Activated effector memory CD4-positive, alpha-beta T cell treated with Interleukin-2 at 50 U/mL for 16 hours (primary cell): ENCODE results near the gene EYS.

ENCODE experiments used
- DNase-seq: peaks from one replicate; pipeline ENCODE4 v3.0.0-alpha.2; 2020

Gene EYS

DNA sequence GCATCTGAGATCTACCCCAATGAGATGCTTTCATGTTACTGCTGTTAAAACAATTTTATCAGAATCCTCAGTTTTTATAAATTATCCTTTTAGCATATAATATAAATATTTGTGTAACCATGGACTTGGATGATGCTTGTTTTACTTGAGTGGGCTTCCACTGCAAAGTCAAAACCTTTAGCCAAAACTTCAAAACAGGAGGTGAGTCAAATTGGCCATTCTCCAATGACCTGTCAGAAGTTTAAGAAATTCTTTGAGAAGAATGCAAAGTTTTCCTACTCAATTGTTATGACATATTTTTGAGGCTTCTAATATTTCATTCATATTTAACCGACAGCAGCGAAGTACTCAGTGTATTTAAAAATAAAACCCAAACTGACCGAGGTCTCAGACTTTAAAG lies 507.9 kb downstream of the EYS start:
- DNase-seq: no peak

DNA sequence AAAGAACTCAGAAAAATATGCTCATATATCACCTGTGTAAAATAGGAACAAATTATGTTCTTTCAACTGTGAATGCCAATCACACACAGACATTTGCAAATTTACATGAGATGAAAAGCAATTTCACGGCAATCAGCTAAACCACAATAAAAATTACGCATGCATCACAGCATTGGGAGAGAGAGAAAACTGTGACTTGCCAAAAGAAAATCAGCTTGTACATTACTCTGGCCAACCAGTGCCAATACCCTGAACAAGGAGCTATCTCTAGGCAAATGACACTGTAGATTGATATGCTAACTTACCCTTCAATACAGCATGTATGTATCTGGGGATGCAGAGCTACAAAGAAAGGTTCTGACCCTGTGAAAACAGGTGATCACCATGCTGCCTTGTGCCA lies 515.6 kb downstream of the EYS start:
- no peak for DNase-seq

DNA sequence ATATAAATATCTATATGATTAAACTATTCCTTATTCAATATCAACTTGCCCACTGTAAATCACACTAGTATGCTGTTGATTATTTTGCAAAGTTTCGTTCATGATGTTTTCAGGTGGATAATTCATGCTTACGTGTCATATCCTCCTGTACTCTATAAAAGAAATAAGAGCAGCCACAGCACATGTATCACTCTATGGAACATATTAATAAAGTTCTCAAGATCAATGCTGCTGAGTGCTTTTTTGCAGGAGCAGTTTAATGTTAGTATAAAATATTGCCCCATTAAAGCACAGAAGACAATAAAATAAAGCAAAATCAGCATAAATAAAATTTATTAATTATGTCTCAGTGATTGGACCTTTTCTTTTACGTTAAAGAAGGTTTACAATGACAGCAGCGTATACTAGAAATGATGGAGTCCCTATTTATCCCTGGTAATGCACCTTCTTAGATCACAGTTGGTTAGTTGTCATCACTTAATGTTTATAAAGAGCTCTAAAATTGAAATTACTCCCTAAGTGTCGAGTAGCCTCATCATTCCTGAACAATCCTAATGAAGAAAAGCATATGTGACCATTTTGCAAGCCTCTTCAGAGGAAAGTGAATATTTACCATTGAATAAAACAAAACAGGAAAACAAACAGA lies 517.7 kb downstream of the EYS start:
- no peak for DNase-seq

DNA sequence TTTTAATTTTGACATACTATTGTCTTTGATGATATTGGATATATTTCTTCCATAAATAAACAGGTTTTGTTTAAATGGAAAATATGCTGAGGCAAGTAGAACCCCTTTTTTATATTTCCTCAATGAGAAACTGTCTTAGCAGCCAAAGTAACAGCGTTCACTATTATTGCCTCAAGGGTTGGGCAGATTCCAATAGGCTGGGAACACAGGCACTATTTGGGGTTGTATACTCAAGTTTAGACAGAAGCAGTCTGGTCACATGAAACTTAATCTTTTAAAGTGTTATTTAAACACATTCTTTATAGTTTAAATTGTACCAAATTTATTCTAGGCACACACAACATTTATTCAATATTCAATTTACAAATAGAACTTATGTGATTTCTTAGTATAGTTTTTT lies 520.2 kb downstream of the EYS start:
- DNase-seq: no peak

DNA sequence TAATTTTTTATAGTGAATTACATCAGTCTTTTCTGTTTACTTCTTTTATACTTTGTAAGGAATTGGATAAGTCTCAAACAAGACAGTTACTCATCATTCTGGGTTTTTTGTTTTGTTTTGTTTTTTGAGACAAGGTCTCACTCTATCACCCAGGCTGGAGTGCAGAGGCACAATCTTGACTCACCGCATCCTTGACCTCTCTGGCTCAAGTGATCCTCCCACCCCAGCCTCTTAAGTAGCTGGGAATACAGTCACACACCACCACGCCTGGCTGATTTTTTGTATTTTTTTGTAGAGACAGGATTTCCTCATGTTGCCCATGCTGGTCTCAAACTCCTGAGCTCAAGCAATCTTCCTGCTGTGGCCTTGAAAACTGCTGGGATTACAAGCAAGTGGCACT lies 524.3 kb downstream of the EYS start:
- no peak for DNase-seq

DNA sequence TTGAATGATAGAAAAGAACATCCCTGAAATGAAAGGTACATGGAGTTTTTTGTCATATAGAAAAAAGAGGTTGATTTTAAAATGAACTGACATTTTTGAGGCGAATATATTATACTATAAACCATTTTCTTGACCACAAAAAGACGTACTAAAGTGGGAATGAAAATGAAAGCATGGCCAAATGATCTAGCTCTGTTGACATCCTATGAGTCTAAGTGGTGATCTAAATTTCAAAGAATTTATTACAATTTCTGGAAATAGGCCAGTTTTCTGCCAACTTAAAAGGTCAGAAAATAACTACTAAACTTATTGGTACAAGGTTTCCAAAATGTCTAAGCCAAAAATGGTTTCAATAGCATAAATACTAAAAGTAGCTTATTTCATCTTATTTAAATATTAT lies 536.8 kb downstream of the EYS start:
- DNase-seq: no peak

DNA sequence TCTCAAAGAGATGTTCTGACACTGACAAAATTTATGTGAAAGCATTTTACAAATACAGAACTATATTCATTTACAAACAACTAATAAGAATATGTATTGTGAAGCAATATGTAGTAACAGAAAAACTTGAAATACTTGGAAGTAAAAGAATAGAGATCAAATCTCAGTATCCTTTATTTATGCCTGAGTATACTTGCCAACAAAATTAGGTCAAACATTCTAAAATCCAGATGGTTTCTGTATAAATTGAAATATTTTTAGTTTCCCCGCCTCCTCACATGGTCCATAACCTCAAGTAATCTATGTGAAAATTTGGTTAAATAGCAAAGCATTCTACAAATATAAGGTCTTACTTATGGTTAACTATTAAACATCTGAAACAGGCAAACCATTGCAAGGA lies 545.4 kb downstream of the EYS start:
- DNase-seq: no peak

DNA sequence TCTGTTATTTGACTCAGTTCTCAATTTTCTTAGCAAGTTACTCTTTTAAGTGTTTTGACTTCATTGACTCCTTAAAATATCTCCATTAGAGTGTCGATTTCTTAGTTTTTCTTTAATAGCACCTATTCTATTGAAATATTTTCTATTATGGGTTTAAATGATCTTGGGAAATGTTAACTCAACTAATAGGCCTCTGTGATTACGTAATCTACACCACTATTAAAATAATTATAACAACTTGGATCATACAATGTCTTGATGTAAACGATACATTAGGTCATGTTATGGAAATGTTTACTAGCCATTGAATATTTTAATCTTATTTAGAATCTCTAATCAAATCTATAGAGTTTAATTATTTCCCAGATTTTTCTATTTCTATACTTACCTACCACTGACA lies 550.0 kb downstream of the EYS start:
- no peak for DNase-seq

DNA sequence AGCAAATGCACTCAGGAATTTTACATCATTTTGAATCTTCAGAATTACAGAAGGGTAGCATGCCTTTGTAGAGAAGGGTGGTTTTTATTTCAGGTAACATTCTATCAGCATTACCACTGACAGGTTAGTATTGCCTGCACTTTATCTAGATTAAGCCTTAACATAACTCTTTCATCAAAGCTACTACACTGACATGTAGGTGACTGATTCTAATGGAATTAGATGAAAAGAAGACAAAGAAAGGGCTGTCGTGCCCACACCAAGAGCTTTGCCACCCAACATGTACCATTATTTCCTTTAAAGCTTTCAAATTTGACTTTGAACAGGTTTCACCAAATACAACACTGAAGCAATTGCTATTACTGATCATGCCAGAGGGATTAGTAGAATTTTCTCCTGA lies 551.9 kb downstream of the EYS start:
- DNase-seq: no peak

DNA sequence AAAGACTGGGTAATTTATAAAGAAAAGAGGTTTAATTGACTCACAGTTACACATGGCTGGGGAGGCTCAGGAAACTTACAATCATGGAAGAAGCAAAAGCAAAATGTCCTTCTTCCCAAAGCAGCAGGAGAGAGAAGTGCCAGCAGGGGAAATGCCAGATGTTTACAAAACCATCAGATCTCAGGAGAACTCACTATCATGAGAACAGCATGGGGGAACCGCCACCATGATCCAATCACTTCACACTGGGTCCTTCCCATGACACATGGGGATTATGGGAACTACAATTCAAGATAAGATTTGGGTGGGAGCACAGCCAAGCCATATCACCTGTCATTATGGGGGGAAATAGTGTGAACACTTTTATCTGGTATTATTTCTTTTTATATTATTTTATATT lies 557.2 kb downstream of the EYS start:
- DNase-seq: no peak

DNA sequence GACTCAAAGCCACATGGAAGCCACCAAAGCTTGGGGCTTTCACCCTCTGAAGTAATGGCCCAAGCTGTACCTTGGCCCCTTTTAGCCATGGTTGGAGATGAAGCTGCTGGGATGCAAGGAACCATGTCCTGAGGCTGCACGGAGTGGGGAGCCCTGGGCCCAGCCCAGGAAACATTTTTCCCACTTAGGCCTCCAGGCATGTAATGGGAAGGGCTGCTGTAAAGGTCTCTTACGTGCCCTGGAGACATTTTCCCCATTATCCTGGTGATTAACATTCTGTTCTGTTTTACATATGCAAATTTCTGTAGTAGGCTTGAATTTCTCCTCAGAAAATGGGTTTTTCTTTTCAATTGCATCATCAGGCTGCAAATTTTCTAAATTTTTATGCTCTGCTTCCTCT lies 558.2 kb downstream of the EYS start:
- no peak for DNase-seq

DNA sequence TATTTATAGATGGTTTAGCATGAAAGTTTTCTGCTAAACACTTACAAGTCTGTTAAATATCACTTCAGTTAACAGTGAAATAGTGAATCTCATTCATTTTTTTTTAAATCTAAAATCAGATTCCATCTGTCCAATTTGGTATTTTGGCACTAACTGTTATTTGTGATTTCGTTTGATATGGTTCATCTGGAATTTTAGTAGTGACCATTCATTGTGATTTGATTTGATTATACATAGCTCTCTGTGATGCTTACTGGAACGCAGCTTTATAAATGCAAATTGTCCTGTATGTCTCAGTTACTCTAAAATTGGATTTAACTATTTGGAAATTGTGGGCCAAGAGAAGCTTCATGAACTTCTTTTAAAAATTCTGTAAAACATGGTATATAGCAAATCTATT lies 571.5 kb downstream of the EYS start:
- DNase-seq: no peak

DNA sequence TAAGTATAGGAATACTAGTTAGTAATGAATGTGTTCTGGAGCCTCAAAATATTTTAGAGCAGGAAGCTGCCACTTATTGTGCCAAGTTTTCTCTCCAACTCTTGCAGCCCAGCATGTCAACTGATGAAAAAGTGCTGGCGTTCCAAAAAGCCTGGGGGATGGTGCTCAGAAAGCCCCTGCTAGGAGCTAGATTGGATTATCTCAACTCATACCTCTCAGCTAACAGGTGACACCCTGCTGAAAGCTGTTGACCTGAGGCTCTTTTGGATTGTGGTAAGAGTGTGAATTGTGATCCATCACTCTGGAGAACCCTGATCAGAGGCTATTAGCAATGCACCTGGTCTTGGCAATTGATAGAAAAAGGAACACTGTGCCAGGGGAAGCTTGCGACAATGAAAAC lies 580.4 kb downstream of the EYS start:
- DNase-seq: no peak

DNA sequence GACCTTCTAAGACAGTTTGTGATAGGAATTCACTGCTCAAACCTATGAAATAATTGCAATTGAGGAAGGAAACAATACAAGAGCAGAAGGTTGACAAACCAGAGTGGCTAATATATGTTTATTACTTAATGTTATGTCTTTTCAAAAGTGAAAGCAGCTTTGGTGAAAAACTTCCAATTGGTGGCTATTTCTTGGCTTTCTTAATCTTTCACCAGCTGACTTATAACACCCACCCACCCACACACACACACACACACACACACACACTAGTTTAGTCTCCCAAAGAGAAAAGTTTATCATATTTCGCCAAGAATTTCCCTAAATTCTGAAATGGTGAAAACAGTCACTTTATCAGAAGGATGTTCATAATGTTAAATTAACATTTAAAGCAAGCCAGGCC lies 583.5 kb downstream of the EYS start:
- DNase-seq: no peak

DNA sequence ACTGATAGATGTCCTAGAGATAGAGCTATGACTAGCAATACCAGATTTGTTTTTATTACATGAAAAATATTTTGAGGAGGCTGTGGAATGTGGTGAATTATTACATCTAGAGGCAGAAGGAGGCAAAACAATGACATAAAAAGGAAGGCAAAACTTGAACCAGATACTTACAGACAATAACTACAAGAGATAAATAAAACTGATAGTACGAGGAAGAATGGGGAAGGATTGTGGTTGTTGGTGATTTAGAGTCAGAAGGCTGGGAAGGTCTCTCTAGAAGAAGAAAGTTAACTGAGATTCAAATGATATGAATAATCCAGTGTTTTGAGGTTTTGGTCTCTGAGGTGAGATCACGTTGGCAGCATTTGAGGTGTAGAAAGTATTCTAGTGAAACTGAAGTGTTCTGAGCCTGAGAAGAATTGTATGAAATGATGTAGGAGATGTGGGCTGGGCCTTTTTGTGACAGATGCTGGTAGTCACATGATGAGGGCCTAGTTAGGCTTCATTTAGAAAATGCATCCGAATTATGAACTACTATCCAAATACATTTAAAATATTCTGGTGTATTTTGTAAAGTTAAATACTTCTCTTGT lies 589.1 kb downstream of the EYS start:
- DNase-seq: no peak

DNA sequence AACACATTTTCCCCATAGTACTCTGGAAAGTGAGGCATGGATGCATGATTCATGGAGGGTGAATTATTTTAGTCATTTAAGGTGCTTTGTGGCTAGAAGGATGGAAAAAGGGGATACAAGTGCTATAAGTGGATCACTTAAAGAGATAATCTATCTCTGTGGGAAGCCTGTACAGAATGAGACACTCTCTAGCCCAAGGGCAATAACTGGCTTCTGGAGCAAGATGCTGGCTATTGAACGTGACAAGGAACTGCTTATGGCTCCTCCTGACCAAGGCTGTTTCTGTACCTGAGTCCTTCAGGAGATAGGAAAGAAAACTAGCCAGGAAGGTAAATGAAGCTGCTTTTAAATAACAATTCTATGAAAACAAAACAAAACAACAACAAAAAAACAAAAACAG lies 590.7 kb downstream of the EYS start:
- DNase-seq: no peak

DNA sequence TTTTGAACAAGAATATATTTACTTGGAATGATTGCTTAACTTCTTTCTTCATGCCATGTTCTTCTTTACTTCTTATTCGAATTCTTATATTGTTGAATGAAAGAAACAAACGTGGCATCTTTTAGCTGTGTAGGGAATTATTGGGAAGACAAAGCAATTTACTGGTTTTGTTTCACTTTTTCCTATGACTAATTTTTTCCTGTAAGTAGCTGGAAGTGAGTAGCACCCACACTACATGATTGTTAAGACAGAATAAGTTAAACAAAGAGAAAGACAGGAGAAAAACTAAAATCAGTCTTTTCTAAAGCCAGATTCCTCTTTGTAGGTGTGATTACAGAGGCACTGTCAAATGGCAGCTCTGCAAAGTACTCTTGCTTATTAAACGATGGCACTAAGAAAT lies 593.4 kb downstream of the EYS start:
- DNase-seq: no peak

DNA sequence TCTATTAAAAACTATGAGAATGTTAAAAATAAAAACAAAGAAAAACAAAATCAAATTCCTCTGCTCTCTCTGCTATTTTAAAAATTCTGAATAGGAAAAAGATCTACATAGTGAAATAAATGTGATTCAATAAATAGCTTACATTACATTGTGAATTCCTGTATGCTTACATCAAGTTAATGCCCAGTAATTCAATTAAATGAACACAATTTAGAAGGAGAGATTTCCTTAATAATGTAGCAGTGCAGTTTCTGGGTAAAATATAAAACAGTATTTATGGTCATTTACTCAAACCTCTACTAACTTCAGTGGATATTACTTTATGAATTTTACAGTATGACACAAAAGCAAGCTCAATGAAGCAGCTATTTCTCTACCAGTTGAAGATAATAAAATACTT lies 594.6 kb downstream of the EYS start:
- no peak for DNase-seq

DNA sequence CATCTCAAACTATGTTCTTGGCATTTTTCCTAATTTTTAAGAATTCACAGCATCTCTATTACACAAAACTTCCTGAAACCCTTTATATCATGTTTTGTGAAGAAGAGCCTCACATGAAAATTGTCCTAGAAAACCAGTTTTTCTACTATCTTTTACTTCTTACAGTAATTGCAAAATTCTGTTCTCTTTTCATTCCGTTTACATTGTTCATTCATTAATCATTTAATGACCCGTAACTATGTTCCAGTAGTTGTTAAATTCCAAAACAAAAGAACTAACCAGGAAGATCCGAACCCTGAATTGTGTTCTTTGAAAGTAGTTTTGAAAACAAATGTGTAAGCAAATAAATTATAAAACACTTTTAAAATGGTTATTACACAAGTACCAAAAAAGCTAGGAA lies 597.0 kb downstream of the EYS start:
- no peak for DNase-seq

DNA sequence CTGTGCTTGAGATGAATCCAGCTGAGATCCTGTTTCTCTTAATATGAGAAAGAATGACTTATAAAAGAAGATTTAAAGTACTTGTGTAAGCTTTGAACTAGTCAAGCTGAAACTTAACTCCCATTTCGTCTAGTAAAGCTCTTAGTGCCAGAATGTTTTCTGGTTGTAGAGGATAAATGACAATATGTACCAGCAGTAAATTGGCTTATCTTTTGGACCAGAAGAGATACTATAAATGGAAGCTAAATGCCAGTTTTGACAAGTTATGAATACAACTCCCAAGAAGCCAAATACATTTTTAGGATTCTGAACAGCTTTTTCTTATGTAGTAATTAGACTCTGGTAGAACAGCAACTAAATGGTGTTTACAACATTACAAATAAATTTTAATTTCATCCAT lies 608.7 kb downstream of the EYS start:
- DNase-seq: no peak

DNA sequence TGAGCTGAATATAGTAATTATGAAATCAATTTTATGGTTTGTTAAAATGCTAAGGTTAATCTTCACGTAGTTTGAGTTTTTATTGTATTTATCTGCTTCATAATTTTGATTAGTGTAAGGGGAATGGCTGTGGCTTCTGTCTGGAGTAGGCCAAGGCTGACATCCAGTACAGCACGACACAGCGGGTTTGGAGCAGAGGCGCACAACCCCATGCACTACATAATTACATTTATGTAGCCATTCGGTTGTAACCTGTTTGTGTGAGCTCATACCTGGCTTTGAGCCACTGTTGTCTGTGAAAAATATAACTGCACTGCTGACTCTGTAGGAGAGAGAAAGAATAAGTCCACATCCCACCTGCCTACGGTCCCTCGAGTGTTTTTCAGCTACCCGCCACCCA lies 615.5 kb downstream of the EYS start:
- no peak for DNase-seq

DNA sequence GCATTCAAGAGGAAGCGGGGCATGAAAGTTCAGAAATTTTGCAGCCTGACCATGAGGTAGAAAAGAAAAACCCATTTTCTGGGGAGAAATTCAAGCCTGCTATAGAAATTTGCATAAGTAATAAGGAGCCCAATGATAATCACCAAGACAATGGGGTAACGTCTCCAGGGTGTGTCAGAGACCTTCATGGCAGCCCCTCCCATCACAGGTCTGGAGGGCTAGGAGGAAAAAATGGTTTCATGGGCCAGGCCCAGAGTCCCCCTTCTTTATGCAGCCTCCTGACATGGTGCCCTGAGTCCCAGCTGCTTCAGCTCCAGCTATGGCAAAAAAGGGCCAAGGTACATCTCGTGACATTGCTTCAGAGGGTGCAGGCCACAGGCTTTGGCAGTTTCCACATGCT lies 618.5 kb downstream of the EYS start:
- DNase-seq: no peak

DNA sequence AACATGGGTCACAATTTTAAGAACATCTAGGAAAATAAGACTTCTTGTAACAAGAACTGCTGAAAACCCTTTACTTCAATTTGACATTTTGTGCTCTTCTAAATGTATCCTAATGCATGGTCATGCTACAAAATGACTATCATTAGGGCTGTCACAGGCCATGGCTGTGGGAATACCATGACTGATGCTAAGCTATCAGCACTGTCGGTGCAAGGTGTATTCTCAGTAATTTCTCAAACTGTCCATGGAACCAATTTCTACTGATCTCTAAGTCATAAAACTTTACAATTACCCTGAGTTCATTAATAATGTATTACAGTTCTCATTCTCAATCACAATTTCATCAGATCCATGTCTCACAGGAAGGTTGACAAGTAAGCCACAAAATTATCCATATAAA lies 625.3 kb downstream of the EYS start:
- DNase-seq: no peak

DNA sequence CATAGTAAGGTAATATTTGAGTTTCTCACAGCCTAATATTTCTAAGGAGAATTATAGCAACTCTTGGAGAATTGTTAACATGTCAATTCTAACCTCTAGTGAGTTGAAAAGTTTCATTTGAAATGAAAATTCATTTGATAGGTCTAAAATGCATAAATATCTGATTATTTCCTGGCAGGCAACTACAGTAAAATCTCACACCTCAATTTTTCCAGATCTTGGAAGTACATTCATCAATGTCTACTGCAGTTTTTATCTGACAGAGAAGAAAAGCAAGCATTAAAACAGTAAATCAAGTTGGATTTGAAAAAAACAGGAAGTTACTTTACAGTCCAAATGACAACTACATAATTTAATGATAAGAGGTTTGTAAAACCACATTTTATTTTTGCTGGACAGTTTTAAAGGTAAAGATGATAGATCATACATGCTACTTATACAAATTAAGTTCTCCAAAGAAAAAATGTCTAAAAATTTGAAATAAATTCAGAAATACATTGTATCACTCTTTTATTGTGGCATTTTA lies 631.3 kb downstream of the EYS start:
- no peak for DNase-seq

DNA sequence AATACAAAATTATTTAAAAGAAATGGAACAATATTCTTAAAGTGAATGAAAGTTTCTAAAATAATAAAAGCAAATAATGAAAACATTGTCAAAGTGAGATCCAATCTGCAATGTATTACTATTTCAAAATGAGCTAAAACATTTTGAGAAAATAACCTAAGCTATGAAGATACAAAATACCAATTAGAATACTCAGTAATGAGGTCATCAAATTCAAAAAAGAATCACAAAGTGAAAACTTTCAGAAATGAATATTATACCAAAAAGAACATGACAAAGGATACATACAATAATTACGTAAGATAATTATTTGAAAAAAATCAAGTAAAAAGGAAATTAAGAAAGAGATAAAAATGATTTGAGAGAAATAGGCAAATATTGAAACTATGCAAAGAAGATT lies 634.5 kb downstream of the EYS start:
- no peak for DNase-seq
